HG03457 (cell line): Measurements from ENCODE around the gene BRINP1.

Experiments
- ATAC-seq: cut with Tn5 transposase; IDR thresholded peaks from one replicate; pipeline ENCODE4 v1.9.1; 2021; ENCODE audit warnings: moderate number of reproducible peaks; ENCODE audit not compliant: unreplicated experiment

The BRINP1 gene

GRCh38 chr9:119349351-119349825, 19.8 kb downstream of the BRINP1 start:
- ATAC-seq: no peak

- no peak for ATAC-seq
Measured at GRCh38 chr9:119343059-119343990, 25.9 kb downstream of the BRINP1 start.

DNA sequence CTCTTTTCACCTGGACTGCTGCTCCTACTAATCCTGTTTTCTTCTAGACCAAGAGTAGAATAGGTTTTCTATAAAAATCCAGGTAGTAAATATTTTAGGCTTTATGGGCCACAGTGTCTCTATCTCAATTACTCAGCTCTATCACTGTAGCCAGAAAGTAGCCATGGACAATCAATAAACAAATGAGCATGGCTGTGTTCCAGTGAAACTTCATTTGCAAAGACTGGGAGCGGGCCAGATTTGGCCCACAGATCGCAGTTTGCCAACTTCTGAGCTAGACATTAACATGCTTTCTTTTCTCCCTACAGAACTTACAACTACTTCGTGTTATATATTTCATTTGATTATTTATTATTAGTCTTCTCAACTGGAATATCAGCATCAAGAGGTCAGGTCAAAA, 30.2 kb downstream of the BRINP1 start:
- no peak for ATAC-seq

DNA sequence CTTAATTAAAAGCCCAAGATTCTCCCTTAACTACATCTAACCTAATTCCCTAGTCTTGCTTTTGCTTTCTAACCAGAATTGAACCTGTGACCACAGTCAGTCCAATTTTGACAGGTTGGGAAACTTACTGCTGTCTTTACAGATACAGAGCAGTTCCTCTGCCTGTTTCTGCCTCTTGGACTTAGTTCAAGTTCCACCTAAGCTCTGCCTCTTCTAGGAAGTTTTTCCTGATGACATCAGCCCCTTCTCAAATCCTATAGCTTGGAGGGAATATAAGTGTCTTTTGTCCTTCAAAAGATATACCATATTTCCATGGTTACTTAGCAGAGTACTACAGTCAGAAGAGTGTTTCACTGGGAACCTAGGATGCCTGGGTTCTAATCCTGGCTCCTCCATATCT, 31.7 kb downstream of the BRINP1 start:
- no peak for ATAC-seq

DNA sequence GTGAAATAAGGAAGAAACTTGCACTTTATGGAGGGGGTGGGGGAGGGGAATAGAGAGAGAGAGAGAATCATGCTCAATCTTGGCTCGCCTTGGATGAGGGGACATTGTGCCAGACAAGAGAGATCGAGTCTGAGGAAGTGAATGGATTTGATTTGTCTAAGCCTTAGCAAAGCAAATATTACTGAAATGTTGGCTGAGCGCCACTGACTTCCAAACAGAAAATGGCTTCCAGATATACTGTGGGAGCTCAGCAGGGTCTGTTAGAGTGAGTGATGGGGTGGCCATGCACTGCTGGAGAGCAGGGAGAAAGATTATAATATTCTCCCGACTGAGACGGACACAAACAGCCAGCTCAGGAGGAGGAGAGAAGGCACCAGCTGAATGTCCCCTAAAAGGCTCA, 34.5 kb downstream of the BRINP1 start:
- ATAC-seq: no peak

- ATAC-seq: no peak
Measured at GRCh38 chr9:119333507-119334229, 35.6 kb downstream of the BRINP1 start.

DNA sequence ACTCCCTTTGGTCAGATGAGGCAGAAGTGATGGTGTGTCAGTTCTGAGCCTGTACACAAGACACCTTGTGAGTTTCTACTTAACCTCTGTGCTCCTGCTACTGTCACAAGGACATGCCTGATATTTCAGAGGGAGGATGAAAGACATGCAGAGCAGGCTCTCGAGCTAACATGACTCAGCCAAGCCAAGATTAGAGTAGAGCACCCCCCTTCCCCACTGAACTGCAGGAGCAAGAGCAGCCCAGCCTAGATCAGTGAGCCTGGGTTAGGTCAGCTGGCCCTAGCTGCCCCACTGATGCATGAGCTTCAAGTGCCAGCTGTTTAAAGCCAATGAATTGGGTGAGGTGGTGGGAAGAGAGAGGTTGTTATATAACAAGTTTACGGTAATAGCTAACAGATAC, 36.7 kb downstream of the BRINP1 start:
- ATAC-seq: no peak

DNA sequence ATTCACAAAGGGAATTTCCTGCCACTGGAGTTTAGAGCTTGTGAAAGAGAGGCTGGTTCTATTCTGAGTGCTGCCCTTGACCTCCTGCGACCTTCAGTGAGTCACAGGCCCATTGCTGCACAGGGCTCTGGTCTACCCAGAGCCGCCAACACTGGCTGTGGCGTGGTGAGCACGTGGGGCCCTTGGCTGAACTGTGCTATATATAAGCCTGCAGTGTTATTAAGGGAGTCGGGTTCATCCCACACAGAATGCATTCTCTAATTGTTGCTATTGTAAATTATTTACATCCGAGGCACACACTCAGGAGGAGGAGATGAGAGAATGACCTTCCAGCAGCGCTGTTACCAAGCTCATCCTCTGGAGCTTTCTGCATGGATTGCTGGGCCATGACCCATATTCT, 47.1 kb downstream of the BRINP1 start:
- ATAC-seq: no peak

GRCh38 chr9:119318371-119318770, 50.9 kb downstream of the BRINP1 start:
- ATAC-seq: no peak

DNA sequence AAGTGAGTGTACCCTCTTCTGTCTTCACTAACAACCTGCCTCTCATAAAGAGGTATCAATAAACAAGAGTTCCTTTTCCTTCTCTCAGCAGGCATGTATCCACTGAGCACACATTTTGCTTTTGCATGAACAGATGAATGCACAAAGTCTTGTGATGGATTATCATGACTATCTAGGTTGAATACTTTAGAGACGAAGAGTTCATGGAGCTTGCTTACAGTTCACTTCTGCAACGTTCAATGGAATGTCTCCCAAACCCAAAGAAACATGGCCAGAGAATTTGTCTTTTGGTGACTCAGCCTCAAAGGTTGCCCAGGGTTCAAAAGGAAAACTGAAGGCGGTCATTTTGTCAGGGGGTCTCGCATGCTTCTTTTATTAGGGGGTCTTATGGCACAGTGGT, 55.4 kb downstream of the BRINP1 start:
- ATAC-seq: no peak

DNA sequence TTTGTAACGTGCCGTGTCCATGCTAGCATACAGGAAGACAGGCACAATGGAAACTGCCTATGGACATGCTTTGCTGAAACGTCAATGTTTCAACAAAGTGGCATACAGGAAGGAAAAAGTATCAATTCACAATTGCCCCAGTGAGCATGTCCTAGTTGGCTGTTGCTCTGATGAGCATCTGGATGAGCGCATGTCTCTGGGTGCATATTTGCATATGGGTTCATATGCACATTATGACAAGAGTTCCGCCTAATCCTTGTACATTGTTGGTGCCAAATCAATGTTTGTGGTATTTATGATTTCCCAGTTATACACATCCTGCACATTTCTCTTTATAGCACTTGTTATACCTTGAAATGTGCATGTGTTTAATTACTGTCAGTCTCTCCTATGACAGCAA, 58.5 kb downstream of the BRINP1 start:
- ATAC-seq: no peak

DNA sequence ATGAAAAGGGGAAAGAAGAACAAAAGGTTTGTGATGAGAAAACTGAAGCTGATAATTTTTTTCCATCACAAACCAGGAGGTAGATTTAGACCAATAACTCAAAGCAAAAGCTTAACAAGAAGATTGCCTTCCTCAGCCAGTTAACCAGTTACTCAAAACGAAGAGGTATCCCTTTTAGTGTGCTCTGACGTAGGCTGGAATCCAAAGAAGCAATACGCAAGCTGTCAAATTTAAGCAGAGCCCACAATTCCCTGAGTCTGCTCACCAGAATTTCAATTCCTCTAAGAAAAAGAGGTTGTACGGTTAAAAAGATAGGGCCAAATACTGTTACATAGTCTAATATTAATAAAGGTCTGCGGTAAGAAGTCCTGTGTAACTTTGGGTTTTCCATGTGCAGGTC, 61.8 kb downstream of the BRINP1 start:
- ATAC-seq: no peak

DNA sequence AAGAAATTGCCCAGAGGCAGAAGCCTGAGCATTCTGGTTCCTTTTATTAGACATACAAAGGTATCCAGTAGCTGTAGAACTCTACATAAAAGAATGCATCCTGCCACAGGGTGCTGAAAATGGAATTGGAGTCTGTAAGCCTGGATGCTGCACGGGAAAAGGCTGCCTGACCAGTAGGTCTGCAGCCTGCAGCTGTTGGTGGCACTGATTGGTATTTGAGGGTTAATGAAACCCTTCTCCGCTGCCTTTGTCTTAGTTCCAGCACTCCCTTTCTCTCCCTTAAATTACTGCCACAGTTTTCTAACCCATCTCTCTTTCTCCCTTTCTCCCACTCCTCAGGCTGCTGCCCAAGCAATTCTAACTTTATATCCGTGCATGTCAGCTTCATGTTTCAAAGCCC, 64.7 kb downstream of the BRINP1 start:
- ATAC-seq: no peak

DNA sequence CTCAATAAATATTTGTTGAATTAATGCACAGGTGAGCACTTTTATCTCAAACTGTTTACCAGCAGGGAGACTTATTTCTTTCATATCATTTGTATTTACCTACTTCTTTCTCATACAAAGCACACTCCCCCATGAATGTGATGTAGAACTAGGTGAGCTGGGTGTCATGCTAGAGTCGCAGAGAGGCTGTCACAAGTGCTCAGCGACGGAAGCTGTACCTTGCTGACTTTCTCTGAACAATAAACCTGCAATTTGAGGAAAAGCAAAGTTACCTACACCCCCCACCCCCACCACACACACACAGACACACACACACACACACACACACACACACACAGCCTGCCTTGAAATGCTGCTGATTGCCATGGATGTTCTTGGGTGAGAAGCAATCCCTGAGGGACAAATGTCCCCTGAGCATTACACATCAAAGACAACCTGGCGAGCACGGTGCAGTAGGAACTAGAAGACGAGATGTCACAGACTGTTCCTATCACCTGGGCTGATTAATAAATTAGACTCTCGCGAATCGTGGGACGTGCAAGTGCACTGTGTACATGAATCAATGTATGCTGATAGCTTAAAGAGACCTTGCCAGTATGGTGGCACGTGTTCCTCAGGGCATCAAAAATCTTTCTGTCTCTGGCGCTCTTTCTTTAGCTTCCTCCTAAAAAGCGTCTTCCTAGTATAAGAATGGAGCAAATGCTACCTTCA, 66.1 kb downstream of the BRINP1 start:
- no peak for ATAC-seq

GRCh38 chr9:119298076-119298853, 71.0 kb downstream of the BRINP1 start:
- ATAC-seq: peak; percentile 87

GRCh38 chr9:119291554-119291953, 77.7 kb downstream of the BRINP1 start:
- ATAC-seq: no peak

DNA sequence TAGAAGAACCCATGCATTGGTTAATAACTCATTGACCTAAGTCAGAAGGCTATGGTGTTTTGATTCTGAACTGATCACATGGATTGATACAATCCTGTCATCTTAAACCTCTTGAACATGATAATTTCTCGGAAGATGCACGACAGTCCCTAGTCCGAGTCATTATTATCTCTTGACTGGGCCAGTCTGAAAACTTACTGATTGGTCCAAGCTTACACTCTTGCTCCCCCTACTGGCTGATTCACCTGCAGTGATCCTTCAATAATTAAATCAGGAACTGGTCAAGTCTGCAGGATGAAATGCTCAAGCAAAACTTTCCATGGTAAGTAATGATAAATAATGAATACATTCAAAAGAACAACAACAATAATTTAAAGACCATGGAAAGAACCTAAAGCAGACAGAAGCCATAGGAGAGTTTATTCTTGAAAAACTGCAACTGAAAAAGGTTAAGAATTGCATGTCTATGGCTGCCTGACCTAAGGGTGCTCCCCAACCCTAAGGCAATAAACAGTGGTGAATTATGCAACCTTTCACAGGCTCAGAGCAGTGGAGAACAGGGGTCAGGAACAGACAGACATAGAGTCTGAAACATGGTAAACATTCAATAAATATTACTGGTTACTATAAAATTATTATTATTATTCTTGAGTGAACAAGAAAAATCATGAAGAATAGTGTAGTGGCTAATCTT, 79.3 kb downstream of the BRINP1 start:
- no peak for ATAC-seq

DNA sequence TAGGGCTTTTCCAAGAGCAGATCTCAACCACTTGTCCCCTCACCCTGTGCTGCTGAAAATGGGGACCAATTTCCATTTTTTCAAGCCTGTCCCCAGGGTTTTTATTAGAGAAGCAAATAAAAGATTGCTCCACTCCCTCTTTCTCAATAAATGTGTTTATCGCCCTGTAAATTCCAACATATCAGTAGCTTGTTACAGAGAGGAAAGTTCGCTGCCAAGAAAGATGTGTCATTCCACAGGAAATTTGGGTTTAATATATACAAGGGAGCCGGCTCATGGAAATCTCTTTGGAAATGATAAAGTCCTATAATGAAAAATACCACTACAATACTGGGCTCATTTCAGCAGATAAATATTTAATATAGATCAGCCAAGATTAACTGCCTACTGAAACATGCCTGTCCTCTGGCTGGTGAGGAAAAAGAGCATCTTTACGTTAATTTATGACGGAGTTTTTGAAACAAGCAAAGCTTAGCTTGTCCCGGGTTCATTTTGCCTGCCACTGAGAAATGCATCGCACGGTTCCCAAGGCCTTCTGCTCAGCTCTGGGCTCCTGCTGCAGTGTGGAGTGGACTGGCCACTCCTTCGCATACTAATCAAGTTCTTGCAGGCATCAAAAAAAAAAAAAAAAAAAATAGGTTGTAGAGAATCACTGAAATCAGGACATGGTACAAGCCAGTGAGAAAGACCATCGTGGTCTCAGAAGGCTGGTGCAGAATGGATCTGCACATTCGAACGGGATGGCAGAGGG, 84.5 kb downstream of the BRINP1 start:
- no peak for ATAC-seq

GRCh38 chr9:119284118-119284517, 85.1 kb downstream of the BRINP1 start:
- ATAC-seq: no peak
